Neural progenitor cell (in vitro differentiated cells): Measurements from ENCODE around the gene PIP5K1B. TPM values are rescaled to one million over a fixed set of nuclear protein-coding genes. Genes with fewer than 3 reads are reported as not detected.

Source experiments
- DNase-seq: peaks from one replicate; pipeline ENCODE4 v3.0.0-alpha.2; 2016; ENCODE audit warnings: low spot score
- H2AFZ ChIP-seq: fragments of 200-600 bp; sonication (generic); replicated peaks from 2 replicates; pipeline ENCODE4 v1.6.1; 2016; ENCODE audit warnings: antibody characterized with exemption
- H3F3A ChIP-seq: fragments of 200-600 bp; sonication (generic); 2 replicates; pipeline ENCODE4 v1.6.1; 2016; ENCODE audit warnings: antibody characterized with exemption, low read depth
- H3K27ac ChIP-seq: fragments of 200-600 bp; sonication (generic); 2 replicates; pipeline ENCODE4 v1.5.1; 2016; ENCODE audit warnings: mild to moderate bottlenecking
- H3K27me3 ChIP-seq: fragments of 200-600 bp; sonication (generic); 2 replicates; pipeline ENCODE4 v1.6.1; 2016; ENCODE audit warnings: mild to moderate bottlenecking, moderate library complexity
- H3K36me3 ChIP-seq: fragments of 200-600 bp; sonication (generic); 2 replicates; pipeline ENCODE4 v1.5.1; 2016
- H3K4me1 ChIP-seq: fragments of 200-600 bp; sonication (generic); 2 replicates; pipeline ENCODE4 v1.6.1; 2016; ENCODE audit warnings: mixed run types
- H3K4me2 ChIP-seq: fragments of 200-600 bp; sonication (generic); 2 replicates; pipeline ENCODE4 v1.6.1; 2016
- H3K4me3 ChIP-seq: fragments of 200-600 bp; sonication (generic); 2 replicates; pipeline ENCODE4 v1.5.1; 2016
- H3K79me2 ChIP-seq: fragments of 200-600 bp; sonication (generic); 2 replicates; pipeline ENCODE4 v1.6.1; 2016; ENCODE audit warnings: low read depth
- H3K9ac ChIP-seq: fragments of 200-600 bp; sonication (generic); 2 replicates; pipeline ENCODE4 v1.6.1; 2016
- H3K9me3 ChIP-seq: fragments of 200-600 bp; sonication (generic); 2 replicates; pipeline ENCODE4 v1.5.1; 2016; ENCODE audit warnings: low read depth
- H4K20me1 ChIP-seq: fragments of 200-600 bp; sonication (generic); 2 replicates; pipeline ENCODE4 v1.6.1; 2016; ENCODE audit warnings: low read depth
- H3K27ac Mint-ChIP-seq: 3 replicates; pipeline ENCODE4 v1.8.0; 2021; ENCODE audit warnings: mixed read lengths
- H3K27me3 Mint-ChIP-seq: 2 replicates; pipeline ENCODE4 v1.8.0; 2022; ENCODE audit warnings: low read depth, mild to moderate bottlenecking, inconsistent platforms, moderate library complexity, mixed read lengths; ENCODE audit not compliant: insufficient read depth
- H3K36me3 Mint-ChIP-seq: 3 replicates; pipeline ENCODE4 v1.8.0; 2021; ENCODE audit warnings: mixed read lengths
- H3K4me1 Mint-ChIP-seq: 3 replicates; pipeline ENCODE4 v1.8.0; 2021; ENCODE audit warnings: mixed read lengths
- H3K4me3 Mint-ChIP-seq: 3 replicates; pipeline ENCODE4 v1.8.0; 2021; ENCODE audit warnings: mild to moderate bottlenecking, moderate library complexity, mixed read lengths
- H3K9me3 Mint-ChIP-seq: 3 replicates; pipeline ENCODE4 v1.8.0; 2020; ENCODE audit warnings: mixed read lengths
- EZH2 ChIP-seq: fragments of 200-600 bp; sonication (generic); IDR thresholded peaks from 2 replicates; pipeline ENCODE4 v1.6.1; 2017; ENCODE audit warnings: antibody characterized with exemption, mild to moderate bottlenecking, moderate library complexity
- EZH2phosphoT487 ChIP-seq: fragments of 200-600 bp; sonication (generic); IDR thresholded peaks from 2 replicates; pipeline ENCODE4 v1.6.1; 2017; ENCODE audit warnings: antibody characterized with exemption
- total RNA-seq: library from RNA; depleted of rRNA; stranded (reverse); fragments of >200 nt; gene quantifications from 2 replicates; pipeline ENCODE4 v1.2.3, GENCODE V29; 2015; ENCODE audit warnings: low replicate concordance
- TF ChIP-seq, protein P1 (sequence below): fragments of 200-600 bp; sonication (generic); IDR thresholded peaks from 2 replicates; pipeline ENCODE4 v1.5.1; 2017; ENCODE audit warnings: antibody characterized with exemption, mild to moderate bottlenecking

PIP5K1B gene
- total RNA-seq, 1 donor from 2014 or later = 3.2 TPM

DNA sequence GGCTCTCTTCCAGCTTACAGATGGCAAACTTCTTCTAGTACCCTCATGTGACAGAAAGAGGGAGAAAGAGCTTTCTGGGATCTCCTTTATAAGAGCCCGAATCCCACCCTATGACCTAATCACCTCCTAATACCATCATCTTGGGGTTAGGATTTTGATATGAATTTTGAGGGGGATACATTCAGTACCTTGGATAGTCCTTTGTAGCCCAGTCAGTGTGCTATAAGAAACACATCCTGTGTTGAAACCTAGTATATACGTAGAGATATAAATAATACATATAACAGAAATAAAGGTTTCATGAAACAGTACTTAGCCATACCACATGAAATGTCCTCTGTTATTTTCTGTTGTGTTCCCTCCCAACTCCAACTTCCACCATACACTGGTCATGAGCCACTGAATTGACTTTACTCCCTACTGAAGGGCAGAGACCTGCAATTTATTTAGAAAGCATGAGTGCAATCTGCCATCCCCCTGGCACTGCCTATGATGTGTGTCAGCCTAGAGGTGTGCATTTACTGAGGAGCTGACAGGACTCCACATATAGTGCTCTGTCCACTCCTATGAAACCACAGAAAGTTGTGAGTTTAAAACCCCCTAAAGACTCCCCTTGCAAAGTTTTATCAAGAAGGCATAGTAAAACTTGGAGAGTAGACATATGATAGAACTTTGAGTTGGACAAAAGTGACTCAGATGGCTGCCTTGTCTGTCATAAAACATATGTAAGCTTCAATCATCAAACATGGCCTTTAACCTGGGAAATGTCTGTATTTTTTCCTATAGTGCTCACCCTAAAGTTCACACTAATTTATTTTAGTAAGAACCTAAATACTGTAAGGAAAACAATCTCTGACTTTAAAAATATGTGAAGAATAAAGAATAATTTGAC is 12.8 kb downstream of the PIP5K1B start:
- Histone ChIP-seq H3K4me3 (no peak overlapping the region), H3K4me2 (no peak overlapping the region), H3K79me2 (no peaks in the 10 kb centered on the region), H3F3A (no peaks in the 10 kb centered on the region), H3K27me3 (peaks cover 26% of the 10 kb centered on the region), H2AFZ (no peak overlapping the region), H3K9ac (no peak overlapping the region), H3K4me1 (peaks cover 15% of the 10 kb centered on the region), H4K20me1 (no peaks in the 10 kb centered on the region), H3K36me3 (no peaks in the 10 kb centered on the region), H3K9me3 (no peaks in the 10 kb centered on the region), H3K27ac (no peak overlapping the region)
- peaks cover 4% of the 10 kb centered on the region for H3K9me3 Mint-ChIP-seq
- H3K4me3 Mint-ChIP-seq = no peak overlapping the region
- peaks cover 14% of the 10 kb centered on the region for H3K4me1 Mint-ChIP-seq
- TF ChIP-seq EZH2phosphoT487 = no peak
- TF ChIP-seq, protein P1, sequence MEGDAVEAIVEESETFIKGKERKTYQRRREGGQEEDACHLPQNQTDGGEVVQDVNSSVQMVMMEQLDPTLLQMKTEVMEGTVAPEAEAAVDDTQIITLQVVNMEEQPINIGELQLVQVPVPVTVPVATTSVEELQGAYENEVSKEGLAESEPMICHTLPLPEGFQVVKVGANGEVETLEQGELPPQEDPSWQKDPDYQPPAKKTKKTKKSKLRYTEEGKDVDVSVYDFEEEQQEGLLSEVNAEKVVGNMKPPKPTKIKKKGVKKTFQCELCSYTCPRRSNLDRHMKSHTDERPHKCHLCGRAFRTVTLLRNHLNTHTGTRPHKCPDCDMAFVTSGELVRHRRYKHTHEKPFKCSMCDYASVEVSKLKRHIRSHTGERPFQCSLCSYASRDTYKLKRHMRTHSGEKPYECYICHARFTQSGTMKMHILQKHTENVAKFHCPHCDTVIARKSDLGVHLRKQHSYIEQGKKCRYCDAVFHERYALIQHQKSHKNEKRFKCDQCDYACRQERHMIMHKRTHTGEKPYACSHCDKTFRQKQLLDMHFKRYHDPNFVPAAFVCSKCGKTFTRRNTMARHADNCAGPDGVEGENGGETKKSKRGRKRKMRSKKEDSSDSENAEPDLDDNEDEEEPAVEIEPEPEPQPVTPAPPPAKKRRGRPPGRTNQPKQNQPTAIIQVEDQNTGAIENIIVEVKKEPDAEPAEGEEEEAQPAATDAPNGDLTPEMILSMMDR = no peak
- TF ChIP-seq EZH2 = no peak
- no peak for DNase-seq
- H3K36me3 Mint-ChIP-seq = peaks cover 12% of the 10 kb centered on the region
- H3K27ac Mint-ChIP-seq = no peak overlapping the region
- no peaks in the 10 kb centered on the region for H3K27me3 Mint-ChIP-seq

DNA sequence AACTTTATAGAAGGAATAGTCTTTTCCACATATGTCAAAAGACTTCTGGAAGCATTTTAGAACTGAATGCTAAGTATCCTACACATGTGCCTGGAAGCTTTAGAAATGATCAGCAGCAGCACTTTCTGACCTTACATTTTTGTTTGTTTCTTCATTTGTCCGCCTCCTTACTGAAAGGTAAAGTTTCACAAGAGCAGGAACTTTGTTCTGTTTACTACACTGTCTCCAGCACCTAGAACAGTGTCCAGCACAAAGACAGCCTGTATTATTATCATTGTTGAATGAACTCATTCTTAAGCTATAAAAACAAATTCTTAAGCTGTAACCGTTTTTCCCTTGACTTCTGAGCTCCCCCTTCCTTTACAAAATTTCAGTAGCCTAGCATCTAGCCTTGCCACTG is 14.8 kb downstream of the PIP5K1B start:
- no peak for TF ChIP-seq EZH2phosphoT487
- no peak for TF ChIP-seq EZH2
- TF ChIP-seq, protein P1 = no peak
- Histone ChIP-seq H3K4me2 (no peak overlapping the region), H2AFZ (no peak overlapping the region)

DNA sequence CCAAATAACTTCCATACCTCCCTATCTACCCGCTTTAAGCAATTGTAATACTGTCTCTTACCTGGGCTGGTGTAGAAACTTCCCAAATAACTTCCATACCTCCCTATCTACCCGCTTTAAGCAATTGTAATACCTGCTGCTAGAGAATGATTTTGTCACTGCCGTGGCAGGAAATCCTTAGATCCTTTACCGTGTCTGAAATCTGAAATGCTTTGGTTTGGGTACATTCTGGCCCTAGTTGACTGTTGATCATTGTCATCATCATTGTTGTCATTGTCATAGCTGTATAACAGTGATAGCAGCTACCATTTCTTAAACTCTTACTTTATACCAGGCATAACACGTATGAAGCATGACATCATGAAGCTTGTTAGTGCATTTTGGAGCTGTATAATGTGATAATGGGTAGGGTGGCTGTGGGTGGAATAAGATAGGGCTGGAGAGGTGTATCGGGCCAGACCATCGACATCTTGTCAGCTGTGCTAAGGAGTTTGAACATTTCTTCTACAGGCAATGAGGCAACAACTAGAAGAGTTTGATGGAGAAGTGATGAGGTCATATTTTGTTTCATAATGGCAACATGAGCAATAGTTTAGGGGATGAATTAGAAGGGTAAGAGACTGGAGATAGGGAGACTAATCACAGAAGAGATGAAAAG is 15.7 kb downstream of the PIP5K1B start:
- no peak for DNase-seq
- no peaks in the 10 kb centered on the region for H3K27me3 Mint-ChIP-seq
- TF ChIP-seq EZH2 (no peak), EZH2phosphoT487 (no peak)
- TF ChIP-seq, protein P1 = no peak
- H3K79me2 ChIP-seq = no peaks in the 10 kb centered on the region
- H3K27me3 ChIP-seq = peaks cover 24% of the 10 kb centered on the region
- H3K9ac ChIP-seq = no peak overlapping the region
- no peak overlapping the region for H3K4me3 Mint-ChIP-seq
- H3K4me3 ChIP-seq = no peak overlapping the region
- peaks cover 9% of the 10 kb centered on the region for H3K9me3 Mint-ChIP-seq
- peaks cover 15% of the 10 kb centered on the region for H3K4me1 ChIP-seq
- no peak overlapping the region for H3K4me2 ChIP-seq
- H2AFZ ChIP-seq = no peak overlapping the region
- H4K20me1 ChIP-seq = no peaks in the 10 kb centered on the region
- no peaks in the 10 kb centered on the region for H3K36me3 ChIP-seq
- peaks cover 5% of the 10 kb centered on the region for H3K36me3 Mint-ChIP-seq
- H3K9me3 ChIP-seq = no peaks in the 10 kb centered on the region
- H3K27ac ChIP-seq = no peak overlapping the region
- peaks cover 17% of the 10 kb centered on the region for H3K4me1 Mint-ChIP-seq
- no peak overlapping the region for H3K27ac Mint-ChIP-seq
- no peaks in the 10 kb centered on the region for H3F3A ChIP-seq

More for the DNA sequence above, 14.8 kb downstream of the PIP5K1B start:
- Histone ChIP-seq H3K36me3 (no peaks in the 10 kb centered on the region), H3K4me3 (no peak overlapping the region), H3K27ac (no peak overlapping the region), H4K20me1 (no peaks in the 10 kb centered on the region), H3K79me2 (no peaks in the 10 kb centered on the region), H3K9ac (no peak overlapping the region), H3K27me3 (peaks cover 24% of the 10 kb centered on the region), H3K4me1 (peaks cover 15% of the 10 kb centered on the region), H3K9me3 (no peaks in the 10 kb centered on the region), H3F3A (no peaks in the 10 kb centered on the region)
- no peak for DNase-seq
- Mint-ChIP-seq H3K4me3 (no peak overlapping the region), H3K9me3 (peaks cover 13% of the 10 kb centered on the region), H3K27me3 (no peaks in the 10 kb centered on the region), H3K4me1 (peaks cover 14% of the 10 kb centered on the region), H3K27ac (no peak overlapping the region), H3K36me3 (peaks cover 10% of the 10 kb centered on the region)
